T47D (cell line): ENCODE data around the gene NLRP1.

ENCODE experiments used
- DNase-seq, 2 experiments: peaks; one replicate each; pipeline versions ENCODE4 v3.0.0 to v3.0.0-alpha.2; 2011 to 2012; ENCODE audit warnings: low read depth in 1 of 2, low spot score in 1 of 2
- JUND ChIP-seq: IDR thresholded peaks from 2 replicates; pipeline ENCODE4 v1.6.1; 2012; ENCODE audit warnings: low read depth
- in situ Hi-C: cut with HindIII; loops from 2 replicates; pipeline ENCODE4 v1.10.0; 2016; ENCODE audit warnings: low sequenced_read_pairs, low pct_unique_long_range_greater_than_20kb

Gene NLRP1

GRCh38 chr17:5464717-5465507 lies 119.4 kb downstream of the NLRP1 start:
- in situ Hi-C loops = no loop called here
- TF ChIP-seq JUND = no peak
- DNase-seq = no peak
